PFSK-1 (cell line): Measurements from ENCODE around the gene RNF217.

Source experiments
- FOXP2 ChIP-seq: optimal IDR thresholded peaks from 2 replicates; pipeline ENCODE3; 2011; ENCODE audit warnings: borderline replicate concordance, control low read depth, inconsistent platforms; ENCODE audit not compliant: insufficient read depth; ENCODE audit errors: extremely low read length, extremely low read depth
- POLR2AphosphoS5 ChIP-seq: IDR thresholded peaks from 2 replicates; pipeline ENCODE4 v1.6.1; 2012; ENCODE audit warnings: low read depth, mild to moderate bottlenecking, control low read depth, low read length, moderate library complexity
- SIN3A ChIP-seq: IDR thresholded peaks from 2 replicates; pipeline ENCODE4 v1.6.1; 2012; ENCODE audit warnings: mild to moderate bottlenecking, low read length, moderate library complexity, borderline replicate concordance; ENCODE audit not compliant: insufficient read depth
- TAF1 ChIP-seq: IDR thresholded peaks from 2 replicates; pipeline ENCODE4 v1.6.1; 2012; ENCODE audit warnings: low read length, control low read depth, borderline replicate concordance; ENCODE audit not compliant: insufficient read depth
- TF ChIP-seq, protein P1 (sequence below), 2 experiments: IDR thresholded peaks; 2 replicates each; pipeline versions ENCODE4 v1.6.1 to v1.8.0; 2011 to 2012; ENCODE audit warnings: low read depth in 2 of 2, low read length in 2 of 2, control low read depth in 1 of 2, inconsistent platforms in 1 of 2, mild to moderate bottlenecking in 1 of 2, moderate library complexity in 1 of 2; ENCODE audit not compliant: insufficient read depth in 1 of 2

Gene RNF217

DNA sequence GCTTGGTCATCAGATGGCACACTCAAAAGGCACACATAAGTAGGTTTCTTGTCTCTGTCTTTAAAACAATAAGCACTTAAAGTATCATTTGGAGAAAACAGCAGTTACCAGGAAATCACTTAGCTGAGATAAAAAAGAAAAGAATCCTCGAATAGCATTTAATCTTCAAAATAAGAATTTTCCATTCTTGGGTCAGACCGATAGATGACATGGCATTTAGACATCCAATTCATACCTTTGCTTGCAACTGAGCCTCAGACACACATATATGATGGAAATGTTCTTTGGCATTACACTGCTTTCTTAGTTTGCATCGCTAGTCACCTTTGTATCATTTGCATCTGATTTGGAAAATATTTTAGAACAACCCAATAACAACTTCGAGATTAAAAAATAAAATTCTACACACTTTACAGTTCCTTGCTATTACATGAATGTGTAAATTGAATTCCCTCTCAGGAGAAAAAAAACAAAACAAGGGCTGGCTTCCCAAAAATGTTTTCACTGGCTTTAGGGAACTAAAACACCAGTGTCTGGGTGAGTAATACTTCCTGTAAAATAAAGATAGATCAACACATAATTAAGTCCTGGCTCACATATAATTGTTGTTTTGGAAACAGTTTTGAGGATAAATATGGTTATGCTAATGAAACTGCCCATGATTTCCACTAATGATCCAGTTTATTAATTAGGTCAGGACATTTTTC, 1.3 kb upstream of the RNF217 start:
- TF ChIP-seq FOXP2 (no peak), POLR2AphosphoS5 (no peak), SIN3A (no peak), TAF1 (no peak)
- TF ChIP-seq, protein P1, sequence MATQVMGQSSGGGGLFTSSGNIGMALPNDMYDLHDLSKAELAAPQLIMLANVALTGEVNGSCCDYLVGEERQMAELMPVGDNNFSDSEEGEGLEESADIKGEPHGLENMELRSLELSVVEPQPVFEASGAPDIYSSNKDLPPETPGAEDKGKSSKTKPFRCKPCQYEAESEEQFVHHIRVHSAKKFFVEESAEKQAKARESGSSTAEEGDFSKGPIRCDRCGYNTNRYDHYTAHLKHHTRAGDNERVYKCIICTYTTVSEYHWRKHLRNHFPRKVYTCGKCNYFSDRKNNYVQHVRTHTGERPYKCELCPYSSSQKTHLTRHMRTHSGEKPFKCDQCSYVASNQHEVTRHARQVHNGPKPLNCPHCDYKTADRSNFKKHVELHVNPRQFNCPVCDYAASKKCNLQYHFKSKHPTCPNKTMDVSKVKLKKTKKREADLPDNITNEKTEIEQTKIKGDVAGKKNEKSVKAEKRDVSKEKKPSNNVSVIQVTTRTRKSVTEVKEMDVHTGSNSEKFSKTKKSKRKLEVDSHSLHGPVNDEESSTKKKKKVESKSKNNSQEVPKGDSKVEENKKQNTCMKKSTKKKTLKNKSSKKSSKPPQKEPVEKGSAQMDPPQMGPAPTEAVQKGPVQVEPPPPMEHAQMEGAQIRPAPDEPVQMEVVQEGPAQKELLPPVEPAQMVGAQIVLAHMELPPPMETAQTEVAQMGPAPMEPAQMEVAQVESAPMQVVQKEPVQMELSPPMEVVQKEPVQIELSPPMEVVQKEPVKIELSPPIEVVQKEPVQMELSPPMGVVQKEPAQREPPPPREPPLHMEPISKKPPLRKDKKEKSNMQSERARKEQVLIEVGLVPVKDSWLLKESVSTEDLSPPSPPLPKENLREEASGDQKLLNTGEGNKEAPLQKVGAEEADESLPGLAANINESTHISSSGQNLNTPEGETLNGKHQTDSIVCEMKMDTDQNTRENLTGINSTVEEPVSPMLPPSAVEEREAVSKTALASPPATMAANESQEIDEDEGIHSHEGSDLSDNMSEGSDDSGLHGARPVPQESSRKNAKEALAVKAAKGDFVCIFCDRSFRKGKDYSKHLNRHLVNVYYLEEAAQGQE (IDR thresholded peaks at IDR 0.05; ENCODE audit: insufficient read depth in 1 of 2, low read depth in 2 of 2, low read length in 2 of 2): no peak

- TF ChIP-seq, protein P1 (IDR thresholded peaks at IDR 0.05; ENCODE audit: insufficient read depth in 1 of 2, low read depth in 2 of 2, low read length in 2 of 2): no peak
- TF ChIP-seq TAF1 (no peak), SIN3A (no peak), FOXP2 (no peak), POLR2AphosphoS5 (no peak)
Observed at GRCh38 chr6:124961464-124961776, 817 bp upstream of the RNF217 start.

- TF ChIP-seq, protein P1 (IDR thresholded peaks at IDR 0.05; ENCODE audit: insufficient read depth in 1 of 2, low read depth in 2 of 2, low read length in 2 of 2): no peak
- no peak for TF ChIP-seq FOXP2
- no peak for TF ChIP-seq SIN3A
- TF ChIP-seq POLR2AphosphoS5: no peak
- no peak for TF ChIP-seq TAF1
Observed at GRCh38 chr6:124962639-124963415, 590 bp downstream of the RNF217 start.

GRCh38 chr6:124963416-124963785, 1.2 kb downstream of the RNF217 start:
- TF ChIP-seq POLR2AphosphoS5: no peak
- TF ChIP-seq TAF1: no peak
- no peak for TF ChIP-seq FOXP2
- TF ChIP-seq, protein P1 (IDR thresholded peaks at IDR 0.05; ENCODE audit: insufficient read depth in 1 of 2, low read depth in 2 of 2, low read length in 2 of 2): no peak
- no peak for TF ChIP-seq SIN3A
